Activated CD8-positive, alpha-beta memory T cell treated with anti-CD3 and anti-CD28 coated beads for 36 hours (primary cell): ENCODE results near the gene KPNA6. TPM values are rescaled to one million over a fixed set of nuclear protein-coding genes. Genes with fewer than 3 reads are reported as not detected.

ENCODE experiments used
- CTCF ChIA-PET: fragments of 350-600 bp; sonication (Branson Sonifier 250); formaldehyde crosslinking; loops from one replicate; lab custom pipeline; 2021; ENCODE audit warnings: antibody characterized with exemption; lab: Charles Lee
- POLR2A ChIA-PET: fragments of 350-600 bp; sonication (Branson Sonifier 250); formaldehyde crosslinking; loops from one replicate; lab custom pipeline; 2021; ENCODE audit warnings: antibody characterized with exemption; lab: Charles Lee
- total RNA-seq, 2 experiments: library from RNA; stranded (reverse); gene quantifications; one replicate each; pipeline ENCODE4 v1.2.3, GENCODE V29; 2021

KPNA6 gene
- total RNA-seq, 2 experiments from 2014 or later = 89.6 to 97.1 TPM

- POLR2A ChIA-PET = interaction anchor here (0.8 to 2.1 kb wide), 7 partner anchors 14 to 106 kb away, joined by 3 to 17 read pairs (median 6); partner anchors contain the start of genes CCDC28B, KPNA6 and TMEM39B
Measured at GRCh38 chr1:32179193-32179442, 71.3 kb downstream of the KPNA6 start.

GRCh38 chr1:32179443-32180185 lies 71.8 kb downstream of the KPNA6 start, which contains the start of gene TXLNA:
TSS of gene TXLNA (plus strand) at chr1:32179675. CDS start at chr1:32180346, 671 bp downstream.
- CTCF ChIA-PET = interaction anchor here (2.3 kb wide), 1 partner anchor 18 kb away, joined by 6 read pairs; no protein-coding TSS in a partner anchor
- POLR2A ChIA-PET = interaction anchor here (0.8 to 2.1 kb wide), 11 partner anchors 13 to 215 kb away, joined by 3 to 17 read pairs (median 4); partner anchors contain the start of genes BSDC1, CCDC28B, KPNA6 and TMEM39B

More at GRCh38 chr1:32179193-32179442, 71.3 kb downstream of the KPNA6 start:
- CTCF ChIA-PET = no interaction called here

DNA sequence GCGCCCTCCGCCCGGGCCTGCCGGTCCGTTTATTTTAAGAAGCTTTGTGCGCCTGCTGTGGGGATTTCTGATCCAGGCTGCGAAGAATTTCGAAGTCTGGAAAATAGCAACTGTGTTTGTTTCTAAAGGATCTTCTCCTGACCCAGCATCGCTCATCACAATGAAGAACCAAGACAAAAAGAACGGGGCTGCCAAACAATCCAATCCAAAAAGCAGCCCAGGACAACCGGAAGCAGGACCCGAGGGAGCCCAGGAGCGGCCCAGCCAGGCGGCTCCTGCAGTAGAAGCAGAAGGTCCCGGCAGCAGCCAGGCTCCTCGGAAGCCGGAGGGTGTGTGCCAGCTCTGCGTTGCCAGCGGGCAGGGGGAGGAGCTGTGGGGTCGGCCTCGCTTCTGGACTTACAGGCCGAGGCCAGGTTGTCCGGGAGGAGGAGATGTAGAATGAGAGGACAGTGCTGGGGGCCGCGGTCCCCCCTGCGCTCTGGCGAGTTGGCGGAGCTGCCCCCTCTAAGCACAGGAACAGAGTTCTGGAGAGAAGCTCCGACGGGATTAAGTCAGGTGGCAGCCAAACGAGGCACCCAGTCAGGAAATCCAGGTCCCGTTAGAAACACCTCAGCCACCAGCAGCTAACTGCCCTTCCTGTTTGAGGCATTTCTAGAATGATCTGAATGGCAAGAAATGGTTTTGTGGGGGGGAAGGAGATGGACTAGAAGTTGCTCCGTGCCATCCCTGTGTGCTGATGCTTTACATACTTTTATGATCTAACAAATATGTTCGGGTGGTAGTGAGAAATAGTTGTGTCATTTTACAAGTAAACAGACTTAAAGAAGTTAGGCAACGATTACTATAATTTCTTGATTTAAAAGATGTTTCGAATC lies 72.6 kb downstream of the KPNA6 start:
- CTCF ChIA-PET = interaction anchor here (1.0 to 2.3 kb wide), 2 partner anchors 17 to 36 kb away, joined by 3 to 6 read pairs; no protein-coding TSS in a partner anchor

GRCh38 chr1:32181065-32181464 lies 73.2 kb downstream of the KPNA6 start:
- POLR2A ChIA-PET = interaction anchor here (0.5 to 2.1 kb wide), 4 partner anchors 12 to 368 kb away, joined by 6 to 10 read pairs (median 7); partner anchors contain the start of gene CCDC28B
- CTCF ChIA-PET = interaction anchor here (1.0 to 2.3 kb wide), 2 partner anchors 16 to 37 kb away, joined by 3 to 6 read pairs; no protein-coding TSS in a partner anchor

More for the DNA sequence above, 72.6 kb downstream of the KPNA6 start:
- POLR2A ChIA-PET = interaction anchor here (0.9 to 2.1 kb wide), 11 partner anchors 12 to 214 kb away, joined by 3 to 17 read pairs (median 5); partner anchors contain the start of genes BSDC1, CCDC28B, KPNA6 and TMEM39B

DNA sequence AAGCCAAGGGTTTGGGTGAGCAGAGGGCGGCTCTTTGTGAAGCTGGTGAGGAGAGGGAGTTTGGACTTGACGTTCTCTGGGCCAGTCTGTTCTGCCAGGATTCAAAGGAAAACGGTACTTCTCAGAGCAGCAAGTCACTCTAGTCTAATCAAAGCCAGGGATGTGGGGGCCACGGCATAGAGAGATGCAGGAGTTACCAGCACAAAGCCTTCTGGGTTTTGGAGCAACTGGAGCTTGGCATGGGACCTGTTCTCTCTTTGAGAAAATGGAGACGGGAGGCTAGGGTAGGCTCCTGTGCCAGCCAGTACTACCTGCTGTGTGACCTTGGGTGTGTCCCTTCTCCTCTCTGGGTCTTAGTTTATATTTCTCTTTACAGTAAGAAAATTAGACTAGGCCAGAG lies 73.7 kb downstream of the KPNA6 start:
- ChIA-PET CTCF (interaction anchor here (0.8 to 2.3 kb wide), 4 partner anchors 16 to 74 kb away, joined by 3 to 6 read pairs (median 3); partner anchors contain the start of gene KPNA6), POLR2A (interaction anchor here (0.5 kb wide), 1 partner anchor 368 kb away, joined by 7 read pairs; no protein-coding TSS in a partner anchor)

GRCh38 chr1:32182060-32182459 lies 74.2 kb downstream of the KPNA6 start:
- POLR2A ChIA-PET = no interaction called here
- CTCF ChIA-PET = interaction anchor here (0.8 to 0.9 kb wide), 2 partner anchors 66 to 74 kb away, joined by 3 read pairs; partner anchors contain the start of gene KPNA6

DNA sequence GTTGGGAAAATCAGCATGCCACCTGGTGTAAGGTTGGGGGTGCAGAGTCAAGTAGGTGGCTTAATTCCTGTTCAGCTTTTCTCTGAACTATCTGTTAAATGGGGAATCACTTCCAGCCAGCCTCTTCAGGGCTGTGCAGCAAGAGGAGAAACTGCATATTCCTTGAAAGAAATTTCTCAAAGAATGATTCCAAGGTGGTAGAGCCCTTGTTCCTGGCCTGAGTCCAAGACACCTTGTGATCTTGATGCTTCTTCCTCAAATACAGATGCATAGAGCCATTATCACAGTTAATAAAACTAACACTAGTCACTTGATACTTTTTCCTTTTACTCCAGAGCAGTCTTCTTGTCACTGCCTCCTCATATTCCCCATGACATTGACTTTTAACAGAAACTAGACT lies 76.8 kb downstream of the KPNA6 start:
- ChIA-PET POLR2A (interaction anchor here (0.6 kb wide), 1 partner anchor 57 kb away, joined by 4 read pairs; no protein-coding TSS in a partner anchor), CTCF (interaction anchor here (1.0 to 2.1 kb wide), 2 partner anchors 13 to 49 kb away, joined by 3 to 8 read pairs; no protein-coding TSS in a partner anchor)

- ChIA-PET POLR2A (no interaction called here), CTCF (interaction anchor here (1.6 to 2.1 kb wide), 2 partner anchors 12 to 30 kb away, joined by 3 to 8 read pairs; no protein-coding TSS in a partner anchor)
Measured at GRCh38 chr1:32186077-32186476, 78.2 kb downstream of the KPNA6 start.

DNA sequence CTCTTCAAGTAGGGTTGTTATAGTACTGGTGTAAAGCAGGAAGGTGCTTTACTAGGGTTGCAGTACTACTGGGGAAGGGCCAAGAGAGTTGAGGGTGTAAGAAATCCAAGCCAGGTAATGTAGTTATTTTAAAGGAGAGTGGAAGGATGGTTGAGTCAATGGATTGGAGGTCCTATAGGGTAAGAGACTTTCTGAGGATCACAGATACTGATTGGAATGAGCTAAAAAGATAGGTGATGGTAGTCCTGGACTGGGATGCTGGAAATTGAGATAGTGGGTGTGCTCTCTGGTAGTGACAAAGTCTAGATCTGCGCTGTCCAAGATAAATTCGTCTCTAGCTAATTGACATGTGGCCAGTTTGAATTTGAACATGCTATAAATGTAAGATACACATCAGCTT lies 78.6 kb downstream of the KPNA6 start:
- CTCF ChIA-PET = interaction anchor here (0.7 to 1.6 kb wide), 2 partner anchors 9 to 30 kb away, joined by 3 read pairs; no protein-coding TSS in a partner anchor

DNA sequence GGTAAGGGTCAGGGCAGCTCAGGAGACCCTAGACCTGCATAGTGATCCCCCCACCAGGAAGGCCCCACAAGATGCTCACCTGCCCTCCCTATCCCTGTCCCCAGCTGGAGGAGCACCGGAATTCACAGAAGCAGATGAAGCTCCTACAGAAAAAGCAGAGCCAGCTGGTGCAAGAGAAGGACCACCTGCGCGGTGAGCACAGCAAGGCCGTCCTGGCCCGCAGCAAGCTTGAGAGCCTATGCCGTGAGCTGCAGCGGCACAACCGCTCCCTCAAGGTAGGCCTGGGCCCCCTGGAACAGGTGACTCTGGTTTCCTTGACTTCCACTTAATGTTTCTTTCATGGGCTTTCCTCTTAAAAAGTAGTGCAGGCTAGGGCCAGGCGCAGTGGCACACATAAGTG lies 80.0 kb downstream of the KPNA6 start:
- CTCF ChIA-PET = no interaction called here
- POLR2A ChIA-PET = interaction anchor here (0.7 kb wide), 1 partner anchor 70 kb away, joined by 4 read pairs; no protein-coding TSS in a partner anchor

More for the DNA sequence above, 78.6 kb downstream of the KPNA6 start:
- POLR2A ChIA-PET = no interaction called here

- ChIA-PET POLR2A (interaction anchor here (1.6 to 2.2 kb wide), 2 partner anchors 8 to 12 kb away, joined by 3 to 7 read pairs; partner anchors contain the start of genes CCDC28B and TXLNA), CTCF (interaction anchor here (0.6 kb wide), 1 partner anchor 45 kb away, joined by 3 read pairs; no protein-coding TSS in a partner anchor)
Measured at GRCh38 chr1:32192220-32192948, 84.5 kb downstream of the KPNA6 start.

DNA sequence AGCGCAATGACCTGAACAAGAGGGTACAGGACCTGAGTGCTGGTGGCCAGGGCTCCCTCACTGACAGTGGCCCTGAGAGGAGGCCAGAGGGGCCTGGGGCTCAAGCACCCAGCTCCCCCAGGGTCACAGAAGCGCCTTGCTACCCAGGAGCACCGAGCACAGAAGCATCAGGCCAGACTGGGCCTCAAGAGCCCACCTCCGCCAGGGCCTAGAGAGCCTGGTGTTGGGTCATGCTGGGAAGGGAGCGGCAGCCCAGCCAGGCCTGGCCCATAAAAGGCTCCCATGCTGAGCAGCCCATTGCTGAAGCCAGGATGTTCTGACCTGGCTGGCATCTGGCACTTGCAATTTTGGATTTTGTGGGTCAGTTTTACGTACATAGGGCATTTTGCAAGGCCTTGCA lies 87.1 kb downstream of the KPNA6 start:
- ChIA-PET CTCF (no interaction called here), POLR2A (no interaction called here)

DNA sequence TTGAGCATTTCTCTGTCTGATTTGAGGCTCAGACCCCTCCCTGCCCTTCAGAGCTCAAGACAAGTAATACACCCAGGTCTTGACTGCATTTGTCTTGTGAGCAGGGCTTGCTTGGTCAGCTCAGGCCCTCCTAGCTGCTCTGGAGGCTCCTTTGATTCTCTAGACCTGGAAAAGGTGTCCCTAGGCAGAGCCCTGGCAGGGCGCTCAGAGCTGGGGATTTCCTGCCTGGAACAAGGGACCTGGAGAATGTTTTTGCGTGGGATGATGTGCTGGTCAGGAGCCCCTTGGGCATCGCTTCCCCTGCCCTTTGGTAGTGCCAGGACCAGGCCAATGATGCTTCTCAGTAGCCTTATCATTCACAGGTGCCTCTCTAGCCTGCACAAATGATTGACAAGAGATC lies 87.7 kb downstream of the KPNA6 start:
- ChIA-PET CTCF (no interaction called here), POLR2A (interaction anchor here (1.0 kb wide), 1 partner anchor 130 kb away, joined by 3 read pairs; no protein-coding TSS in a partner anchor)

DNA sequence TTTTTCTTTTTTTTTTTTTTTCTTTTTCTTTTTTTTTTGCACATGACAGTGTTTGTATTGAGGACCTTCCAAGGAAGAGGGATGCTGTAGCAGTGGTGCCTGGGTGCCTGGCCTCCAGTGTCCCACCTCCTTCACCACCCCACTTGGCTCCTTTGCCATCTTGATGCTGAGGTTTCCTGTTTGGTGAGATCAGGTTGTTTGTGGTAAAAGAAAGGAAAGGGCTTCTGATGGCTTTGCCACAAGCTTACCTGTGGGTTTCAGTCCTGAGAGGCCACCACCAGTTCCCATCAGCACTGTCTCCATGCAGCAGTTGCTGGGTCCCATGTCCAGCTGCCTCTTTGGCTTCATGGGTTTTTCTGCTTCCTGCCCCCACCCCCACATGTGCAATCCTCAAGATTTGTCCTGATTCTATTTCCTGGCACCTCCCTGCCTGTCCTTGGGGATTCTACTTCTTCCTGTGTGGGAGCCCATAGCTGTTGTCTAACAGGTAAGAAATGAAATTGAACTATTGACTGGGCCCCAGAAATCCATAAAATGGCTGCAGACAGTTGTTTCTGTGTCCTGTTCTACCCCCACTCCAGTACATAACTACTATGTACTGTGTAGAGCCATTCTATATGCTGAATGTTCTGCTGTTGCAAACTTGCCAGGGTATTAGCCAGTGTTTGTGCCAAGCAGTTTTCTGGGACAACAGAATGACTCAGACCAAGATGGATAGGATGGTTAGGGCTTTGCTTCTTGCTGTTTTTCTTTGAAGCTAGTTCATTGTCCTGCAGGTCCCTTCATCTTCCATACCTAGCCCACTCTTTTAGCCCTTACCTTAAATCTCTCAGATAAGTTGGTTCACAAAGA lies 88.3 kb downstream of the KPNA6 start:
- ChIA-PET POLR2A (interaction anchor here (0.7 to 1.0 kb wide), 2 partner anchors 97 to 130 kb away, joined by 3 to 4 read pairs; no protein-coding TSS in a partner anchor), CTCF (interaction anchor here (1.4 to 1.5 kb wide), 2 partner anchors 45 to 52 kb away, joined by 3 to 4 read pairs; no protein-coding TSS in a partner anchor)

DNA sequence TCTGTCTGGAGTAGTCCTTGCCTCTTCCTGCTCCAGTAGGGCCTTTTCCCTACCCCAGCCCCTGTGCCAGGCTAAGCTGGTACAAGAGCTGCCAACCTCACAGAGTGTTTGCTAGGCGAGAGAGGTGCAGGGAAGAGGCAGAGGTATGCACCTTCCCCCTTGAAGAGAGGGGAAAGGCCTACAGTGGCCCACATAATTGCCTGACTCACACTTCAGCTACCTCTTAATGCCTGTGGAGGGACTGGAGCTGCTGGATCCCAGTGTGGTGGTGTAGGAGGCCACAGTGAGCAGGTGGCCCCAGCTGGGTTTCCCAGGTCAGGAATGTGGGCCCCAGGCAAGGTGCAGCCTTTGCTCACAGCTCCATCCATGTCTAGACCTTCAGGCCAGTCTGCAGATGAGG lies 89.2 kb downstream of the KPNA6 start:
- ChIA-PET CTCF (interaction anchor here (1.1 to 1.6 kb wide), 5 partner anchors 9 to 51 kb away, joined by 3 to 8 read pairs (median 4); partner anchors contain the start of gene TXLNA), POLR2A (interaction anchor here (0.6 kb wide), 1 partner anchor 294 kb away, joined by 11 read pairs; no protein-coding TSS in a partner anchor)

DNA sequence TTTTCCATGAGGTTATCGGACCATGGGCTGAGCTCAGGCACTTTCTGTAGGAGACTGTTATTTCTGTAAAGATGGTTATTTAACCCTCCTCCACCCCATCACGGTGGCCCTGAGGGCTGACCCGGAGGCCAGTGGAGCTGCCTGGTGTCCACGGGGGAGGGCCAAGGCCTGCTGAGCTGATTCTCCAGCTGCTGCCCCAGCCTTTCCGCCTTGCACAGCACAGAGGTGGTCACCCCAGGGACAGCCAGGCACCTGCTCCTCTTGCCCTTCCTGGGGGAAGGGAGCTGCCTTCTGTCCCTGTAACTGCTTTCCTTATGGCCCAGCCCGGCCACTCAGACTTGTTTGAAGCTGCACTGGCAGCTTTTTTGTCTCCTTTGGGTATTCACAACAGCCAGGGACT lies 90.0 kb downstream of the KPNA6 start:
- CTCF ChIA-PET = interaction anchor here (0.7 to 1.6 kb wide), 6 partner anchors 9 to 296 kb away, joined by 3 to 8 read pairs (median 4); partner anchors contain the start of gene TXLNA
- POLR2A ChIA-PET = interaction anchor here (0.6 to 0.7 kb wide), 3 partner anchors 18 to 295 kb away, joined by 3 to 11 read pairs (median 6); partner anchors contain the start of gene TXLNA
